Sigmoid colon (tissue), 4 donors: ENCODE results near the gene SAMD4A.

ENCODE experiments used
- CTCF ChIP-seq, 4 experiments: fragments of 450-650 bp in 3 of 4; fragments of 200-600 bp in 1 of 4; IDR thresholded peaks; one replicate each; pipeline ENCODE4 v1.5.1; 2016 to 2019; ENCODE audit warnings: antibody characterized with exemption in 4 of 4, mild to moderate bottlenecking in 3 of 4, moderate library complexity in 2 of 4
- EP300 ChIP-seq, 4 donors: sonication (generic); formaldehyde crosslinking; IDR thresholded peaks; one replicate each; pipeline ENCODE4 v1.6.1; 2017; ENCODE audit warnings: antibody characterized with exemption in 4 of 4
- POLR2A ChIP-seq, 2 donors: fragments of 450-650 bp; IDR thresholded peaks; one replicate each; pipeline ENCODE4 v1.6.1; 2016; ENCODE audit warnings: antibody characterized with exemption in 2 of 2, mild to moderate bottlenecking in 2 of 2, moderate library complexity in 2 of 2
- POLR2AphosphoS5 ChIP-seq, 4 donors: sonication (generic); formaldehyde crosslinking; IDR thresholded peaks; one replicate each; pipeline ENCODE4 v1.6.1; 2017; ENCODE audit warnings: antibody characterized with exemption in 4 of 4

GRCh38 chr14:54747616-54748015 is 180.7 kb downstream of the SAMD4A start:
- no peak for TF ChIP-seq CTCF (IDR thresholded peaks at IDR 0.05)
- TF ChIP-seq EP300 (IDR thresholded peaks at IDR 0.05): no peak
- no peak for TF ChIP-seq POLR2AphosphoS5 (IDR thresholded peaks at IDR 0.05)
- no peak for TF ChIP-seq POLR2A (IDR thresholded peaks at IDR 0.05)
